Measurements from ENCODE around the gene KLF15.

GRCh38 chr3:126340943-126341754 lies 16.1 kb downstream of the KLF15 start:
- TF ChIP-seq CTCF (IDR thresholded peaks at IDR 0.05) (no peak), POLR2A (IDR thresholded peaks at IDR 0.05) (no peak)
